ENCODE data around the gene COMMD6. TPM values are rescaled to one million over a fixed set of nuclear protein-coding genes. Genes with fewer than 3 reads are reported as not detected.

Gene COMMD6
- total and polyA plus RNA-seq, 2 of the 4 experiments (the other 2 are of a cell fraction) = 63.5 to 144 TPM

DNA sequence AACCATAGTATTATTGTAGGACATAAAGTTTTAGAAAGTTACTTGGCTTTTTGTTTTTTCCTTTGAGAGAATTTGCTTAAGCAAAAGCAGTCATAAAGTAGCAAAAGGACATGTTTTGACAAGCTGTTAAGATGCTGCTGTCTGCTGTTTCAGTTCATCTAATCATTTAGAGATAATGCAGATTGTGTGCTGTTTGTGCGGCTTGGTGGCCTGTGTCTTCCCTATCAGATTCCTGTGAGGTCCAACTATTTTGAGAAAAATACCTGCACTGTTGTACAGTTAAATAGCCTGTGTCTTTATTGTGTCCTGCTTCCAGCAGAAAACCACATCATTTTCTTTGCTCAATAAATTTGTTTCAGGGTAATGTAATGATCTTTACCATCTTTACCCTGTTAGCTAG is 31.9 kb upstream of the COMMD6 start:
- no peak for TF ChIP-seq BHLHE40 (IDR thresholded peaks at IDR 0.05; ENCODE audit: low read depth, low read length)
- TF ChIP-seq FOS (IDR thresholded peaks at IDR 0.05; ENCODE audit: low read depth, low read length) = no peak
- TF ChIP-seq, protein P1, sequence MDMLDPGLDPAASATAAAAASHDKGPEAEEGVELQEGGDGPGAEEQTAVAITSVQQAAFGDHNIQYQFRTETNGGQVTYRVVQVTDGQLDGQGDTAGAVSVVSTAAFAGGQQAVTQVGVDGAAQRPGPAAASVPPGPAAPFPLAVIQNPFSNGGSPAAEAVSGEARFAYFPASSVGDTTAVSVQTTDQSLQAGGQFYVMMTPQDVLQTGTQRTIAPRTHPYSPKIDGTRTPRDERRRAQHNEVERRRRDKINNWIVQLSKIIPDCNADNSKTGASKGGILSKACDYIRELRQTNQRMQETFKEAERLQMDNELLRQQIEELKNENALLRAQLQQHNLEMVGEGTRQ (IDR thresholded peaks at IDR 0.05; ENCODE audit: low read depth, low read length) = no peak
- no peak for TF ChIP-seq MAZ (IDR thresholded peaks at IDR 0.05; ENCODE audit: borderline replicate concordance, low read depth, low read length)
- DNase-seq = no peak
- H2AFZ ChIP-seq (replicated peaks; ENCODE audit: low read length, poor library complexity) = no peak overlapping the region
- ATAC-seq (ENCODE audit: low read depth) = no peak
- dilution Hi-C loops (cut with HindIII; ENCODE audit: low sequenced_read_pairs, unreplicated experiment) (no loop called here), intact Hi-C loops (cut with micrococcal nuclease) (loop anchor here (5.0 to 10.0 kb wide), 4 partner anchors 93 to 1333 kb away; no protein-coding TSS in a partner anchor), in situ Hi-C loops (cut with MboI; ENCODE audit: low sequenced_read_pairs) (loop anchor here (25.0 kb wide), 2 partner anchors 243 to 893 kb away; no protein-coding TSS in a partner anchor)
- peak overlapping the region; percentile 12; the same call in 1 of the 2 replicates for H4K91ac ChIP-seq (ENCODE audit: insufficient read depth, low read depth, low read length)
- H3K27ac ChIP-seq (ENCODE audit: insufficient read depth, low read length) = peak overlapping the region; percentile 62; the same call in 1 of the 2 replicates
- H3K27me3 ChIP-seq (ENCODE audit: control insufficient read depth, insufficient read depth, low read length) = no peaks in the 10 kb centered on the region
- H3K36me3 ChIP-seq (ENCODE audit: control insufficient read depth, insufficient read depth, low read length) = peaks cover 10% of the 10 kb centered on the region
- 0 out of 2 replicates have a peak overlapping the region, but pooled peaks have one; percentile 19 for H3K14ac ChIP-seq (replicated peaks; ENCODE audit: low read depth, low read length)
- POLR2A ChIA-PET (ENCODE audit: unreplicated experiment) = interaction anchor here (1.4 kb wide), 1 partner anchor 68 kb away, joined by 5 read pairs; no protein-coding TSS in a partner anchor
- peaks cover 3% of the 10 kb centered on the region for H3K4me1 ChIP-seq (ENCODE audit: control insufficient read depth, insufficient read depth, low read length)
- H2AK5ac ChIP-seq (ENCODE audit: low read depth, low read length) = no peak overlapping the region; the same call in 1 of the 2 replicates
- peak overlapping the region; percentile 66; the same call in 1 of the 2 replicates for H3K4me2 ChIP-seq (ENCODE audit: low read depth, low read length)
- peaks cover 6 to 12% of the 10 kb centered on the region in 2 experiments; a peak in 3 of 4 replicates for H3K79me1 ChIP-seq (ENCODE audit: low read depth in 1 of 2, low read length in 2 of 2)
- H3K18ac ChIP-seq (ENCODE audit: low read depth, low read length) = peak overlapping the region; percentile 96; the same call in 1 of the 2 replicates
- no peaks in the 10 kb centered on the region for H3K9me3 ChIP-seq (ENCODE audit: control insufficient read depth, insufficient read depth, low read length)
- H3K4ac ChIP-seq (ENCODE audit: low read depth, low read length) = peak overlapping the region; percentile 5; the same call in 1 of the 2 replicates
- H2BK15ac ChIP-seq (ENCODE audit: low read depth, low read length) = peak overlapping the region; percentile 23; the same call in 1 of the 3 replicates
- H3K56ac ChIP-seq (ENCODE audit: extremely low read depth, insufficient read depth, low read length) = no peak overlapping the region
- BruUV-seq (replicated peaks) = no TSS peak
- peak overlapping the region; percentile 43 for H2BK120ac ChIP-seq (ENCODE audit: low read depth, low read length)
- H2AK9ac ChIP-seq (replicated peaks; ENCODE audit: low read depth, low read length, poor library complexity) = no peak overlapping the region
- peak overlapping the region in 1 of 2 experiments; percentile 19; a peak in 2 of 4 replicates for H4K8ac ChIP-seq (ENCODE audit: low read depth in 2 of 2, low read length in 2 of 2)
- H2BK5ac ChIP-seq (ENCODE audit: low read depth, low read length, poor library complexity, severe bottlenecking) = peak overlapping the region; percentile 31
- no peaks in the 10 kb centered on the region for H3K9me1 ChIP-seq (ENCODE audit: insufficient read depth, low read length)
- CTCF ChIA-PET = interaction anchor here (0.6 kb wide), 1 partner anchor 50 kb away, joined by 3 read pairs; no protein-coding TSS in a partner anchor
- no CpG with 5 or more reads among the region's 1 CpG for WGBS, 2 experiments (ENCODE audit: extremely low coverage in 2 of 2, insufficient read length in 1 of 2)
- H3K9ac ChIP-seq (ENCODE audit: low read depth, low read length) = peak overlapping the region; percentile 64; the same call in 1 of the 2 replicates
- H2BK20ac ChIP-seq (ENCODE audit: low read depth, low read length) = peak overlapping the region; percentile 28; the same call in 1 of the 2 replicates
- H4K20me1 ChIP-seq (ENCODE audit: insufficient read depth, low read length) = no peaks in the 10 kb centered on the region
- H3K23ac ChIP-seq (ENCODE audit: low read depth, low read length) = peak overlapping the region; percentile 10; the same call in 1 of the 2 replicates
- no peak overlapping the region for H3K4me3 ChIP-seq (ENCODE audit: insufficient read depth, low read depth, low read length)
- H4K5ac ChIP-seq (ENCODE audit: low read depth, low read length) = peak overlapping the region; percentile 97; the same call in 1 of the 2 replicates

All from IMR-90 (cell line).